HUES64 (cell line): Measurements from ENCODE around the gene DOCK9.

Experiments used
- H3K27ac ChIP-seq: 2 replicates; pipeline ENCODE4 v1.7.0; 2013; ENCODE audit warnings: low read depth, low read length, inconsistent platforms
- H3K27me3 ChIP-seq: 2 replicates; pipeline ENCODE4 v1.6.1; 2013; ENCODE audit warnings: mild to moderate bottlenecking, low read length; ENCODE audit not compliant: insufficient read depth
- H3K36me3 ChIP-seq: 2 replicates; pipeline ENCODE4 v1.6.1; 2013; ENCODE audit warnings: mild to moderate bottlenecking, low read length; ENCODE audit not compliant: insufficient read depth
- H3K4me1 ChIP-seq: 2 replicates; pipeline ENCODE4 v1.6.1; 2013; ENCODE audit warnings: mild to moderate bottlenecking, low read length, moderate library complexity; ENCODE audit not compliant: insufficient read depth
- H3K4me3 ChIP-seq: 2 replicates; pipeline ENCODE4 v1.5.1; 2013; ENCODE audit warnings: mild to moderate bottlenecking, low read length, moderate library complexity
- H3K9ac ChIP-seq: 2 replicates; pipeline ENCODE4 v1.6.1; 2013; ENCODE audit warnings: mild to moderate bottlenecking, low read depth, low read length
- H3K9me3 ChIP-seq: 2 replicates; pipeline ENCODE4 v1.6.1; 2013; ENCODE audit warnings: low read depth, low read length; ENCODE audit not compliant: insufficient read depth
- WGBS: fragments of 150-250, 120-280 bp; methylation state at CpG from one replicate; pipeline ENCODE4 v1.1.7; 2013; ENCODE audit warnings: missing lambda C conversion rate; 5-methylcytosine and 5-hydroxymethylcytosine counted together

The DOCK9 gene

GRCh38 chr13:98845742-98846141, 132.1 kb downstream of the DOCK9 start:
- H3K9ac ChIP-seq, result no peak overlapping the region
- H3K27ac ChIP-seq, result no peak overlapping the region
- H3K4me3 ChIP-seq, result no peak overlapping the region
- WGBS, result 94% methylated on average over 7 of the region's 7 CpGs
- H3K9me3 ChIP-seq, result no peaks in the 10 kb centered on the region
- peaks cover 3% of the 10 kb centered on the region; the same call in 1 of the 2 replicates for H3K4me1 ChIP-seq
- no peaks in the 10 kb centered on the region for H3K27me3 ChIP-seq
- no peaks in the 10 kb centered on the region for H3K36me3 ChIP-seq

DNA sequence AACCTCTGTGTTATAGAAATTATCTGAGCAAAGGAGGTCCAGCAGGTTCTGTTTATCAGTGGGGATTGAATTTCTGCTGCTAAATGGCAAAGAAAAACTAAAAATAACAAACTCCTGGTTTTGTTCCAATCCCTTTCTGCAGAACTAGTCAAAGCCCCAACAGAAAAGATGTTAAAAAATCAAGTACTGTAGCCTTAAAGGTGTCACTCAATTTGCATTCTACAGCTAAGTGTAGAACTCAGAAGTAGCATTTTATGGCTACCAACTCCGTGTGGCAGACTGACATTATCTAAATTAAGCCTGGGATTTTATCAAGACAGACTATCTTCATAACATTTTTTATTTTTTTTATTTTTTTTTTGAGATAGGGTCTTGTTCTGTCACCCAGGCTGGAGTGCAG, 133.8 kb downstream of the DOCK9 start:
- Histone ChIP-seq H3K9me3 (no peaks in the 10 kb centered on the region), H3K27me3 (no peaks in the 10 kb centered on the region), H3K27ac (no peak overlapping the region), H3K4me3 (no peak overlapping the region), H3K9ac (no peak overlapping the region), H3K4me1 (peaks cover 11% of the 10 kb centered on the region), H3K36me3 (no peaks in the 10 kb centered on the region)
- WGBS, result 79% methylated on average over 1 of the region's 1 CpG

- 53% methylated on average over 3 of the region's 3 CpGs for WGBS
- no peaks in the 10 kb centered on the region for H3K27me3 ChIP-seq
- no peaks in the 10 kb centered on the region for H3K9me3 ChIP-seq
- no peak overlapping the region for H3K4me3 ChIP-seq
- no peak overlapping the region for H3K9ac ChIP-seq
- no peaks in the 10 kb centered on the region for H3K36me3 ChIP-seq
- H3K27ac ChIP-seq, result no peak overlapping the region
- peaks cover 11% of the 10 kb centered on the region for H3K4me1 ChIP-seq
These were observed 134.4 kb downstream of the DOCK9 start for GRCh38 chr13:98843482-98843877.

DNA sequence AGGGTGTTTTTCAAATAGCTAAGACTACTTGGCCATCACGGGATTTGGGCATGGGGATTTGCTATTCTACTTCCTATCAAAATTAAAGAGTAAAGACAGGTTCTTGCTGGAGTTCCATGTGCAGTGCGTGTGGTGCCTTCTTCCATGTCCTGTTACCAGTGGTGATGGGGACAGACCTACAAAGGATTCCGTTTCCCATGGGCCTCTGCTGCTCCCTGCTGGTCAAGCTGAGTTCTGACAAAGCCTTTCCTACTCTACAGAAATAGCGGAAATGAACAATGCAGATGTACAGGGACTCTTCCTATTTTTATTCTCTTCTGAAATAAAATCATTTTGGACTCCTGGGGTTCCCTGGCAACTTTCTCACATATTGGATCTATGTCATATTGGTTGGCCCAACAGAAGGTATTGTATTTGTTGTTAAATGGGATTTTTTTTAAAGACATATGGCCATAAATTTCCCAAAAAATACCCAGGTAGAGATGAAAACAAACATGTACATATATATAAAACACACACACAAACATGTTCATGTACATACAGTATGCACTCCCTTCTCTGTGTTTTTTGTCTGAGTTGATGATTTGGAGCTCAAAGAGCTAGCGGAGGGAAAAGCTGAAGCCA, 134.9 kb downstream of the DOCK9 start:
- Histone ChIP-seq H3K4me1 (peaks cover 11% of the 10 kb centered on the region), H3K9ac (no peak overlapping the region), H3K9me3 (no peaks in the 10 kb centered on the region), H3K27me3 (no peaks in the 10 kb centered on the region), H3K27ac (no peak overlapping the region), H3K4me3 (no peak overlapping the region), H3K36me3 (no peaks in the 10 kb centered on the region)
- 35% methylated on average over 5 of the region's 5 CpGs for WGBS

DNA sequence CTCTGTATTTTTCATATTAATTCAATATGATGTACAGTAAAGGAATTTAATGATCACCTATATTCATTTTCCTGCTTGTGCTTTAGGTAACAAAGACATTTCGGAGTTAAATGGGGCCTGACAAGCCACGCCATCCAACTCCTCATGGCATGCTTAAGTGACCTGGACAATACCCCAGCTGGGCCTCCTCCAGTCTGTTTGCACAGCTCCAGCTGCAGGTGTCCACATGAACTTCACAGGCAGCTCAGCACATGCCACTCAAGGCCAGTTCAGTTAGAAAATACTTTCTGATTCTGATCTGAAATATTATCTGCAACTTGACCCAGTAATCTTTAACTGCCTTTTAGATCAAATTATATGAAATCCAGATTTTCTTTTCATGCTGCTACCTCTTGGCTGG, 135.8 kb downstream of the DOCK9 start:
- 87% methylated on average over 2 of the region's 2 CpGs for WGBS
- Histone ChIP-seq H3K4me1 (peaks cover 9% of the 10 kb centered on the region), H3K9me3 (no peaks in the 10 kb centered on the region), H3K9ac (no peak overlapping the region), H3K4me3 (no peak overlapping the region), H3K27me3 (no peaks in the 10 kb centered on the region), H3K36me3 (no peaks in the 10 kb centered on the region), H3K27ac (no peak overlapping the region)

DNA sequence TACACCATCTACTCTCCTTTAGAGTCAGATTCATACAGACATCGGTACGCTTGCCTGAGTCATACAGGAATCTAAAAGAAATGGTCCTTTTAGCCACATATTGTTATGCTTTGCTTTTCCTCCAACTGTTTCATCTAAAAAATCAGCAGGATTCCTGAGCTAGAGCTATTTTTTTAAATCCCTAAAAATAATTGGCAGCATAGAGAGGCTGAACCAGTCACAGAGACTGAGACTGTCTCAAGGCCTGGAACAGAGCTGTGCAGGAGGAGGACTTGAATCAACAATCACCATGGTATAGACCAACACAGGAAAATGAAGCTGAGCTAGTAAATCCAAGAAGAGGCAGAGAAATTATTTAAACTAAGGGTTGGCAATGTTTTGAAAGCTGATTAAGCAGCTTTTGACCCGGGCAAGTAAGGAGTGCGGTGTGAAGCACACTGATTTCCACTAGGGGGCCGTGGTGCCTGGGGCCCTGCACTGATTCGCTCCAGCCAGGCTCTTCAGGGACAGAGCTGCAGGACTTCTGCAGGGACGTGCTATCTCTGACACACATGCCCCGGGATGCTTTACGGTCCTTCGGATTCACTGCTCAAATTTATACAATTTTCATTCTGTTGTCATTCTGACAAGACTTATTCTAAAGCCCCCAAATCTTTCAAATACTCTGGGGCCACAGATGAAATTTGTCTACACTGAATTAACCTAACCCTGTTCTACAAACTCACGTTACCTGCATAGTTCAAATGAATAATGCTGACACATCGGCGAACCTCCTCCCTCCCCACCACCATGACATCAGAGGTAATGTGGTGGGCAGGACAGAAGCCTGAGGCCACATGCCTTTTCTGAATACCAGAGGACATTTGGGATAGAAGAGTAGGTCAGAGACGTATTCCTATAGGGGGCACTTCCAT, 137.8 kb downstream of the DOCK9 start:
- H3K36me3 ChIP-seq, result no peaks in the 10 kb centered on the region
- H3K9me3 ChIP-seq, result no peaks in the 10 kb centered on the region
- no peak overlapping the region for H3K9ac ChIP-seq
- no peaks in the 10 kb centered on the region for H3K27me3 ChIP-seq
- no peak overlapping the region for H3K27ac ChIP-seq
- peak overlapping the region; percentile 18; the same call in 1 of the 2 replicates for H3K4me3 ChIP-seq
- H3K4me1 ChIP-seq, result peaks cover 9% of the 10 kb centered on the region
- 26% methylated on average over 14 of the region's 14 CpGs for WGBS

DNA sequence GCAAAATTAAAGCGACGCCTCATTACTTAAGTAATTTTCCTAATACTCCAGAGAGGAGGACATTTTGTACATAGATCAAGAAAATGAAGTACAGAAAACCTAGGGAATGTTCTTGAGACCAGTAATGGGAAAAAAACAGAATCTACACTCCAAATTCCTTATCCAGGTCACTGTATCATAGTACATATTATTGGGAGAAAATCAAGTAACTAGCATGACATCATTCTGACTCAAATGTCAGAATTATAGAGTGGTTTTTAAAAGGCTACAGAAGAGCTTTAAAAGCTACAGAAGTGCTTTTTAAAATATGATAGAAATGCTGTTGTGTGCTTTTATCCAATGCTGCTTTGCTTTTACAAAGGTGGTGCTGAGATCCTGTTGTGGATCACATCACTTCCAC, 139.1 kb downstream of the DOCK9 start:
- Histone ChIP-seq H3K9me3 (no peaks in the 10 kb centered on the region), H3K36me3 (no peaks in the 10 kb centered on the region), H3K9ac (no peak overlapping the region), H3K4me1 (peaks cover 19% of the 10 kb centered on the region), H3K27ac (no peak overlapping the region), H3K4me3 (no peak overlapping the region), H3K27me3 (no peaks in the 10 kb centered on the region)
- no CpG with 5 or more reads among the region's 2 CpGs for WGBS

- Histone ChIP-seq H3K27ac (no peak overlapping the region), H3K9ac (no peak overlapping the region), H3K27me3 (no peaks in the 10 kb centered on the region), H3K36me3 (no peaks in the 10 kb centered on the region), H3K4me1 (peaks cover 24% of the 10 kb centered on the region), H3K9me3 (no peaks in the 10 kb centered on the region), H3K4me3 (no peak overlapping the region)
- 92% methylated on average over 3 of the region's 3 CpGs for WGBS
These were observed 140.0 kb downstream of the DOCK9 start for GRCh38 chr13:98837896-98838295.

DNA sequence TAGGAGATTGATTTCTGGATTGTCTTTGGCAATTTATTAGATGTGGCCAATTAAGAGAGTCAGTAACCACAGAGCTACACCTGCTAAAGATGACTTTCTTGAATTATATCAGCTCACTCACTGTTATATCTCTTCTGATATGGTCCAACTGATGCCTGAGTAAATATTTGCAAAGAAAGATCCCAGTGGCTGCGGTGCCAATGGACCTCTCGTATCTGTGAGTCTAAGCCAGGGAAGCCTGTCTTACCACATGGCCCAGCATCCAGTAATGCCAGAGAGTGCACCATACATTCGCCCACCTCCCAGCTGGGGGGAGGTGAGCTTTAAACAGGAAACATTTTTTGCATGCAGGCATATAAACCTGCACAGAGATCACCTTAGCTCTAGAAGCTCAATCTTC, 142.7 kb downstream of the DOCK9 start:
- WGBS, result 94% methylated on average over 3 of the region's 3 CpGs
- Histone ChIP-seq H3K9ac (no peak overlapping the region), H3K4me1 (peaks cover 19% of the 10 kb centered on the region), H3K9me3 (no peaks in the 10 kb centered on the region), H3K27me3 (no peaks in the 10 kb centered on the region), H3K36me3 (no peaks in the 10 kb centered on the region), H3K4me3 (no peak overlapping the region), H3K27ac (no peak overlapping the region)

- WGBS, result 21% methylated on average over 7 of the region's 7 CpGs
- no peaks in the 10 kb centered on the region for H3K9me3 ChIP-seq
These were observed 143.5 kb downstream of the DOCK9 start for GRCh38 chr13:98834254-98834960.

DNA sequence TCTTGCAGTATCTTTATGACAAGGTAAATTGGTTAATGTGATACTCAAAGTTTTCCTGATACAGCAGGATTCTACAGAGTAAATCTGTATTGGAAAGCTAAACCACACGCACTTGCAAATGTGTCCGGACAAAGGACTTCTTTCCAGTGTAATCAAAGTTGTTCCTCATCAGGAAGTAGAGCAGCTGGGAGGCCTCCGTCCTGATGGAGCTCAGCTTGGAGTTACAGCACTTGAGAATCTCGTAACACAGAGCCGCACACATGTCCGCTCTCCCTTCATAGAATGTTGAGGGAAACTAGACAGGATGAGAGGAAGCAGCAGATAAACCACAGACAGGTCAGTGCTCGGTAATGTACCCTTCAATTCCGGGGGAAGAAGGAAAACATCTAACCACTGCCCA, 146.6 kb downstream of the DOCK9 start:
- Histone ChIP-seq H3K9me3 (no peaks in the 10 kb centered on the region), H3K36me3 (no peaks in the 10 kb centered on the region), H3K4me3 (no peak overlapping the region), H3K9ac (no peak overlapping the region), H3K27me3 (no peaks in the 10 kb centered on the region), H3K27ac (no peak overlapping the region), H3K4me1 (peaks cover 22% of the 10 kb centered on the region)
- WGBS, result 96% methylated on average over 8 of the region's 8 CpGs

More at GRCh38 chr13:98834254-98834960, 143.5 kb downstream of the DOCK9 start:
- H3K27ac ChIP-seq, result no peak overlapping the region
- no peaks in the 10 kb centered on the region for H3K36me3 ChIP-seq
- H3K4me1 ChIP-seq, result peaks cover 15% of the 10 kb centered on the region
- H3K27me3 ChIP-seq, result no peaks in the 10 kb centered on the region
- H3K9ac ChIP-seq, result no peak overlapping the region
- no peak overlapping the region for H3K4me3 ChIP-seq
